IPS-20b (cell line): ENCODE results near the gene LLGL2.
A peak's percentile ranks its signal among the peaks of the same experiment; 100 is the strongest.

Experiments used
- H3K27ac ChIP-seq: one replicate; pipeline ENCODE4 v1.5.1; 2013; ENCODE audit warnings: low read length
- H3K27me3 ChIP-seq: 2 replicates; pipeline ENCODE4 v1.6.1; 2013; ENCODE audit warnings: mild to moderate bottlenecking, low read length, inconsistent platforms; ENCODE audit not compliant: insufficient read depth
- H3K36me3 ChIP-seq: 2 replicates; pipeline ENCODE4 v1.6.1; 2013; ENCODE audit warnings: low read depth, mild to moderate bottlenecking, inconsistent platforms, low read length, moderate library complexity; ENCODE audit not compliant: insufficient read depth
- H3K4me1 ChIP-seq: 2 replicates; pipeline ENCODE4 v1.6.1; 2013; ENCODE audit warnings: mild to moderate bottlenecking, control low read depth, inconsistent platforms, low read length, moderate library complexity; ENCODE audit not compliant: insufficient read depth
- H3K4me3 ChIP-seq: 2 replicates; pipeline ENCODE4 v1.5.1; 2013; ENCODE audit warnings: mild to moderate bottlenecking, low read length, inconsistent platforms
- H3K9ac ChIP-seq: 2 replicates; pipeline ENCODE4 v1.6.1; 2013; ENCODE audit warnings: low read depth, mild to moderate bottlenecking, inconsistent platforms, low read length, moderate library complexity
- H3K9me3 ChIP-seq: 2 replicates; pipeline ENCODE4 v1.6.1; 2013; ENCODE audit warnings: mild to moderate bottlenecking, low read depth, low read length, inconsistent platforms; ENCODE audit not compliant: insufficient read depth

Gene LLGL2

GRCh38 chr17:75535871-75536270, 10.4 kb downstream of the LLGL2 start:
- H3K27ac ChIP-seq: no peak overlapping the region
- no peak overlapping the region for H3K9ac ChIP-seq
- 0 out of 2 replicates have a peak, but pooled peaks cover 5% of the 10 kb centered on the region for H3K36me3 ChIP-seq
- no peaks in the 10 kb centered on the region for H3K27me3 ChIP-seq
- H3K4me1 ChIP-seq: 0 out of 2 replicates have a peak, but pooled peaks cover 2% of the 10 kb centered on the region
- no peak overlapping the region for H3K4me3 ChIP-seq
- no peaks in the 10 kb centered on the region for H3K9me3 ChIP-seq

GRCh38 chr17:75536366-75536765, 10.9 kb downstream of the LLGL2 start:
- H3K4me1 ChIP-seq: no peaks in the 10 kb centered on the region

DNA sequence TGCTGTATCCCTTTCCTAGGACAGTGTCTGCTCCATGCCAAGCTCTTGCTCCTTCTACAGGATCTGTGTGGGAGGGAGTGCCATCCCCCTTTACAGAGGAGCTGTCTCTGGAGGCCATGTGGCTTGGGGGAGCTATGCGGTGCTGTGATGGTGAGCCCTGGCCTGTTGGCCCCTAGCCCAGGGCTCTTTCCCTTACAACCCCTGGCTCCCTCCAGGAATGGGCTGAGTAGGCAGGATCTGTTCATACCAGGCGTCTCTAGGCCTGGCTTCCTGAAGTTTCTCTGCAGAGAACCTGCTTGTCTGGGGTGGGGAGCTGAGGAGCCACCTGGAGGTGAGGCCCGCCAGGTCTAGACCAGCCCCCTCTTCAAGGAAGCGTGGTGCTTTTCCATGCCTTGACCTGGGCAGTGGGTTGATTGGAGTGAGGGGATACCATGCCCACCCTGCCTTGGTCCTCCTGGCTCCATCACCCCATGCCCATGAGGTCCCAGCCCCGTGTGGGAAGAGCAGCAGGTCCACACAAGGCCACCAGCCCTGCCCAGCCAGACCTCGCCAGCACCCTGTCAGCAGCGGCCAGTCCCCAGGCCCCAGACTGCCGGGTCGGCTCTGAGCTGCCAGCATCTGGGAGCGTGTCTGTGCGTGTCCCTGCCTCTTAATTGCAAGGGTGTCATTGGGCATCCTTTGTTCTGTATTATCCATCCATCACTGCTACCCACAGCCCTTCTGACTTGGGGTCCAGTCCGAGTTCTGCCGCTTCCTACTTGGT, 14.7 kb downstream of the LLGL2 start:
- H3K27ac ChIP-seq: no peak overlapping the region
- H3K36me3 ChIP-seq: no peaks in the 10 kb centered on the region
- no peak overlapping the region; the same call in 1 of the 2 replicates for H3K9ac ChIP-seq
- no peaks in the 10 kb centered on the region for H3K4me1 ChIP-seq
- H3K27me3 ChIP-seq: no peaks in the 10 kb centered on the region
- H3K9me3 ChIP-seq: no peaks in the 10 kb centered on the region
- H3K4me3 ChIP-seq: no peak overlapping the region

More at GRCh38 chr17:75536366-75536765, 10.9 kb downstream of the LLGL2 start:
- Histone ChIP-seq H3K27me3 (no peaks in the 10 kb centered on the region), H3K36me3 (0 out of 2 replicates have a peak, but pooled peaks cover 5% of the 10 kb centered on the region), H3K4me3 (no peak overlapping the region), H3K27ac (no peak overlapping the region), H3K9me3 (no peaks in the 10 kb centered on the region), H3K9ac (no peak overlapping the region)

DNA sequence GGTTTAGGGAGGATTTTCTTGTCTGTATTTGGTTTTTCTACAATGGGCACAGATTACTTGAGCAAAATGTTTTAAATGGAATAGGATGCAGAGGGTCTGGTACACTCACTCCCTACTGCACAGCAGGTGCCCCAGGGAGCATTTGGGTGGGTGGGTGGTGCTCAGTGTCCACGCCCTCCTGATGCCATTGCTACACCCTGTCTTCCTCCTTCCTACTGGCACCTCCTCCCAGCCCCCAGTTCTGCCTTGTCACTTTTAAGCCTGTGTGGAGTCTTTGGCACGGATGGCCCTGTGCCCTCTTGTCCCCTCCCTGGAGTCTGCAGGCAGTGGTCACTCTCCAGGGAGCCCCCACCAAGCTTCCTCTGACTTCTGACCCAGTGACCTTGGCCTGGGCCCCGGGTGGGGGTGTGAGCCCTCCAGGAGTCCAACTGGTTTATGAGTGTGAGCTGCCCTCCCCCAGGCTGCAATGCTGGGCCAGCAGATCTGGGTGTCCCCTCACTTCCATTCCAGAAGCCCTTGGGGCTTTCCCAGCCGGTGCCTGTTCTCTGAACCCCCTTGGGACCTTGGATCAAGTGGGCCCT, 15.5 kb downstream of the LLGL2 start:
- H3K36me3 ChIP-seq: no peaks in the 10 kb centered on the region
- H3K9ac ChIP-seq: no peak overlapping the region; the same call in 1 of the 2 replicates
- no peaks in the 10 kb centered on the region for H3K9me3 ChIP-seq
- no peaks in the 10 kb centered on the region for H3K27me3 ChIP-seq
- H3K4me3 ChIP-seq: no peak overlapping the region
- no peaks in the 10 kb centered on the region for H3K4me1 ChIP-seq
- no peak overlapping the region for H3K27ac ChIP-seq

- no peak overlapping the region for H3K27ac ChIP-seq
- no peak overlapping the region for H3K9ac ChIP-seq
- no peaks in the 10 kb centered on the region for H3K4me1 ChIP-seq
- no peak overlapping the region for H3K4me3 ChIP-seq
- H3K27me3 ChIP-seq: no peaks in the 10 kb centered on the region
- no peaks in the 10 kb centered on the region for H3K9me3 ChIP-seq
- no peaks in the 10 kb centered on the region for H3K36me3 ChIP-seq
These were observed 16.7 kb downstream of the LLGL2 start for GRCh38 chr17:75542229-75542628.

GRCh38 chr17:75542728-75543336, 17.3 kb downstream of the LLGL2 start:
- Histone ChIP-seq H3K36me3 (no peaks in the 10 kb centered on the region), H3K27ac (no peak overlapping the region), H3K4me1 (no peaks in the 10 kb centered on the region), H3K27me3 (no peaks in the 10 kb centered on the region), H3K9ac (no peak overlapping the region), H3K4me3 (no peak overlapping the region), H3K9me3 (no peaks in the 10 kb centered on the region)

DNA sequence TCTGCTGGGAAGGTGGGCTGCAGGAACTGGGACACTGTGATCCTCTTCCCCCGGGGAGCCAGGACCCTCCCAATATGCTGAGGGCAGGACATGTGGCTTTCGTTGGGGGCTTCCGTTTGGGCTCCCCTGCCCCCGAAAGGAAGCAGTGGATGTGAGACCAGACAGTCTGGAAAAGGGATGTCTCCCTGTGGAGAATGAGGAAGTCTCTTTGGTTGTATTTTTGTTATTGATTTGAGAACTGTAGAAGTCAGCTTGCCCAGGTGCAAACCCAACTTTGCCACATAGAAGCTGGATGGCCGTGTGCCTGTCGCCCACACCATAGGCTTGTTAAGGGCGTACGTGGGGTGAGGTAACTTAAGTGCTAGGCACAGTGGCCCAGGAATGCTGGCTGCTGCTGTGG, 18.8 kb downstream of the LLGL2 start:
- no peak overlapping the region for H3K9ac ChIP-seq
- H3K9me3 ChIP-seq: no peaks in the 10 kb centered on the region
- H3K27ac ChIP-seq: no peak overlapping the region
- H3K36me3 ChIP-seq: no peaks in the 10 kb centered on the region
- no peak overlapping the region for H3K4me3 ChIP-seq
- no peaks in the 10 kb centered on the region for H3K27me3 ChIP-seq
- peaks cover 4% of the 10 kb centered on the region; the same call in 1 of the 2 replicates for H3K4me1 ChIP-seq

- H3K36me3 ChIP-seq: no peaks in the 10 kb centered on the region
- no peaks in the 10 kb centered on the region for H3K9me3 ChIP-seq
- peaks cover 9% of the 10 kb centered on the region; the same call in 1 of the 2 replicates for H3K4me1 ChIP-seq
- H3K4me3 ChIP-seq: no peak overlapping the region
- no peaks in the 10 kb centered on the region for H3K27me3 ChIP-seq
- H3K27ac ChIP-seq: no peak overlapping the region
- H3K9ac ChIP-seq: no peak overlapping the region
These were observed 20.7 kb downstream of the LLGL2 start for GRCh38 chr17:75546181-75546580.

GRCh38 chr17:75547091-75547490, 21.6 kb downstream of the LLGL2 start:
- H3K9ac ChIP-seq: no peak overlapping the region
- H3K9me3 ChIP-seq: no peaks in the 10 kb centered on the region
- no peak overlapping the region for H3K4me3 ChIP-seq
- peaks cover 9% of the 10 kb centered on the region; the same call in 1 of the 2 replicates for H3K4me1 ChIP-seq
- no peak overlapping the region for H3K27ac ChIP-seq
- no peaks in the 10 kb centered on the region for H3K36me3 ChIP-seq
- H3K27me3 ChIP-seq: no peaks in the 10 kb centered on the region

GRCh38 chr17:75548813-75549212, 23.3 kb downstream of the LLGL2 start:
- Histone ChIP-seq H3K9me3 (no peaks in the 10 kb centered on the region), H3K36me3 (no peaks in the 10 kb centered on the region), H3K27me3 (no peaks in the 10 kb centered on the region), H3K9ac (0 out of 2 replicates have a peak overlapping the region, but pooled peaks have one; percentile 49), H3K27ac (peak overlapping the region; percentile 42), H3K4me1 (peaks cover 9% of the 10 kb centered on the region), H3K4me3 (no peak overlapping the region)

GRCh38 chr17:75549246-75550138, 24.0 kb downstream of the LLGL2 start:
- H3K27ac ChIP-seq: peak overlapping the region; percentile 42
- H3K9ac ChIP-seq: peak overlapping the region; percentile 60; the same call in 1 of the 2 replicates
- H3K9me3 ChIP-seq: no peaks in the 10 kb centered on the region
- H3K4me3 ChIP-seq: peak overlapping the region; percentile 62
- peaks cover 9% of the 10 kb centered on the region for H3K4me1 ChIP-seq
- no peaks in the 10 kb centered on the region for H3K27me3 ChIP-seq
- no peaks in the 10 kb centered on the region for H3K36me3 ChIP-seq
